ENCODE measurements around the gene CFDP1.

Gene CFDP1

GRCh38 chr16:75266738-75267630 is 166.3 kb downstream of the CFDP1 start:
- CTCF ChIA-PET, result interaction anchor here (0.6 to 0.7 kb wide), 2 partner anchors 21 to 33 kb away, joined by 5 to 6 read pairs; no protein-coding TSS in a partner anchor
- POLR2A ChIA-PET (ENCODE audit: low non-redundant PET), result interaction anchor here (1.4 kb wide), 1 partner anchor 17 kb away, joined by 4 read pairs; no protein-coding TSS in a partner anchor
- DNase-seq (ENCODE audit: low spot score), result no peak
- peak overlapping the region; percentile 91 for H3K27ac ChIP-seq
- no peak for TF ChIP-seq CTCF (conservative IDR thresholded peaks at IDR 0.05; ENCODE audit: low read depth)

- POLR2A ChIA-PET (ENCODE audit: low non-redundant PET), result interaction anchor here (0.6 to 1.4 kb wide), 2 partner anchors 16 to 39 kb away, joined by 3 to 4 read pairs; no protein-coding TSS in a partner anchor
- CTCF ChIA-PET, result interaction anchor here (0.6 to 0.7 kb wide), 2 partner anchors 20 to 32 kb away, joined by 5 to 6 read pairs; no protein-coding TSS in a partner anchor
These were observed 167.2 kb downstream of the CFDP1 start for GRCh38 chr16:75265911-75266701.

GRCh38 chr16:75264999-75265910 is 168.0 kb downstream of the CFDP1 start:
- no peak for TF ChIP-seq CTCF (conservative IDR thresholded peaks at IDR 0.05; ENCODE audit: low read depth)
- ChIA-PET POLR2A (ENCODE audit: low non-redundant PET) (interaction anchor here (0.6 to 1.4 kb wide), 2 partner anchors 15 to 40 kb away, joined by 3 to 4 read pairs; no protein-coding TSS in a partner anchor), CTCF (interaction anchor here (0.5 kb wide), 1 partner anchor 52 kb away, joined by 3 read pairs; no protein-coding TSS in a partner anchor)
- DNase-seq (ENCODE audit: low spot score), result no peak
- H3K27ac ChIP-seq, result peak overlapping the region; percentile 91

More at GRCh38 chr16:75265911-75266701, 167.2 kb downstream of the CFDP1 start:
- DNase-seq (ENCODE audit: low spot score), result peak; percentile 74
- no peak for TF ChIP-seq CTCF (conservative IDR thresholded peaks at IDR 0.05; ENCODE audit: low read depth)
- H3K27ac ChIP-seq, result peak overlapping the region; percentile 91

GRCh38 chr16:75264457-75264998 is 168.8 kb downstream of the CFDP1 start:
- peak overlapping the region; percentile 91 for H3K27ac ChIP-seq
- TF ChIP-seq CTCF (conservative IDR thresholded peaks at IDR 0.05; ENCODE audit: low read depth), result no peak
- POLR2A ChIA-PET (ENCODE audit: low non-redundant PET), result no interaction called here
- CTCF ChIA-PET, result interaction anchor here (0.5 kb wide), 1 partner anchor 51 kb away, joined by 3 read pairs; no protein-coding TSS in a partner anchor
- no peak for DNase-seq (ENCODE audit: low spot score)

GRCh38 chr16:75263963-75264445 is 169.3 kb downstream of the CFDP1 start:
- no peak for TF ChIP-seq CTCF (conservative IDR thresholded peaks at IDR 0.05; ENCODE audit: low read depth)
- ChIA-PET CTCF (no interaction called here), POLR2A (ENCODE audit: low non-redundant PET) (no interaction called here)
- DNase-seq (ENCODE audit: low spot score), result no peak
- H3K27ac ChIP-seq, result peak overlapping the region; percentile 91
